HepG2 (cell line): ENCODE measurements around the gene TM7SF3. TPM values are rescaled to one million over a fixed set of nuclear protein-coding genes. Genes with fewer than 3 reads are reported as not detected.
"Not testable (repeated sequence)": the region's sequence is repeated elsewhere in the genome, so short reads cannot be mapped to it uniquely, and the experiment has no call there.

Experiments
- ATAC-seq: fragments of 200-7000 bp; cut with Tn5 transposase; 3 replicates; pipeline ENCODE4 v1.9.1; 2020; ENCODE audit warnings: mild to moderate bottlenecking, moderate library complexity
- BruUV-seq: library from RNA; stranded (reverse); fragments of 400-500 nt; replicated peaks from 2 replicates; lab custom pipeline; 2021; lab: Mats Ljungman, UMichigan
- CTCF ChIA-PET: fragments of 300-600 bp; formaldehyde crosslinking; extraction: SDS; loops from one replicate; lab custom pipeline; 2021; ENCODE audit warnings: low total read pairs, inconsistent platforms, low intra/inter-chr PET ratio; lab: Yijun Ruan, JAX
- POLR2A ChIA-PET: fragments of 350-600 bp; sonication (Branson Sonifier 250); formaldehyde crosslinking; loops from one replicate; lab custom pipeline; 2020; ENCODE audit warnings: antibody characterized with exemption, inconsistent platforms; lab: Yijun Ruan, JAX
- DNase-seq: peaks from one replicate; pipeline ENCODE4 v3.0.0-alpha.2; 2015; ENCODE audit warnings: low spot score
- FAIRE-seq: peaks from 3 replicates; lab custom pipeline; 2011; peaks lifted over from hg19 to GRCh38; lab: Jason Lieb, UNC
- H2AFZ ChIP-seq: one replicate; pipeline ENCODE4 v1.6.1; 2011; ENCODE audit warnings: low read length, inconsistent platforms
- H3K27ac ChIP-seq: fragments of 300-600 bp; 3 replicates; pipeline ENCODE4 v1.8.0; 2011; ENCODE audit warnings: mixed run types, mild to moderate bottlenecking, mixed read lengths, low read length, inconsistent platforms; ENCODE audit not compliant: insufficient read depth; ENCODE audit errors: extremely low read length
- H3K27me3 ChIP-seq, 2 experiments: fragments of 200-600 bp in 1 of 2; 2 replicates in 1 of 2; 3 replicates in 1 of 2; pipeline versions ENCODE4 v1.6.0 to v1.8.0; 2011; ENCODE audit warnings: low read length in 2 of 2, mild to moderate bottlenecking in 2 of 2, moderate library complexity in 2 of 2, inconsistent platforms in 1 of 2; ENCODE audit not compliant: insufficient read depth in 2 of 2, control insufficient read depth in 1 of 2
- H3K36me3 ChIP-seq, 2 experiments: fragments of 200-600 bp in 1 of 2; replicated peaks in 1 of 2; 2 replicates in 1 of 2; 3 replicates in 1 of 2; pipeline versions ENCODE4 v1.5.1 to v1.8.0; 2011; ENCODE audit warnings: low read length in 2 of 2, inconsistent platforms in 1 of 2; ENCODE audit not compliant: insufficient read depth in 2 of 2, control insufficient read depth in 1 of 2
- H3K4me1 ChIP-seq: 2 replicates; pipeline ENCODE4 v1.5.1; 2012; ENCODE audit warnings: low read length, inconsistent platforms; ENCODE audit not compliant: insufficient read depth
- H3K4me2 ChIP-seq: 2 replicates; pipeline ENCODE4 v1.6.0; 2011; ENCODE audit warnings: low read depth, low read length, inconsistent platforms
- H3K4me3 ChIP-seq, 3 experiments: fragments of 200-600 bp in 1 of 3; sonication (generic), shearing (Covaris generic) in 1 of 3; replicated peaks in 1 of 3; 2 replicates each; pipeline ENCODE4 v1.5.1; 2011 to 2016; ENCODE audit warnings: low read length in 3 of 3, inconsistent platforms in 2 of 3, low read depth in 2 of 3, mild to moderate bottlenecking in 2 of 3, control low read depth in 1 of 3, mixed read lengths in 1 of 3; ENCODE audit not compliant: insufficient read depth in 1 of 3
- H3K79me2 ChIP-seq: one replicate; pipeline ENCODE4 v1.6.1; 2011; ENCODE audit warnings: low read length, inconsistent platforms; ENCODE audit not compliant: insufficient read depth
- H3K9ac ChIP-seq: 2 replicates; pipeline ENCODE4 v1.6.0; 2011; ENCODE audit warnings: mild to moderate bottlenecking, low read depth, low read length, inconsistent platforms; ENCODE audit not compliant: insufficient read depth
- H3K9me3 ChIP-seq: 2 replicates; pipeline ENCODE4 v1.5.1; 2012; ENCODE audit warnings: mild to moderate bottlenecking, low read length
- H4K20me1 ChIP-seq: 2 replicates; pipeline ENCODE4 v1.6.0; 2011; ENCODE audit warnings: inconsistent platforms, mild to moderate bottlenecking, low read length, moderate library complexity; ENCODE audit not compliant: insufficient read depth
- GABPA ChIP-seq, 2 experiments: IDR thresholded peaks; 2 replicates each; pipeline ENCODE4 v1.6.1; 2011 to 2016; ENCODE audit warnings: low read depth in 2 of 2, low read length in 1 of 2, missing biosample characterization in 1 of 2, missing genetic modification characterization in 1 of 2
- RFXANK ChIP-seq: IDR thresholded peaks from 2 replicates; pipeline ENCODE4 v1.6.1; 2016
- SIN3B ChIP-seq: fragments of 150-350 bp; IDR thresholded peaks from 2 replicates; pipeline ENCODE4 v1.6.1; 2014; ENCODE audit warnings: low read length
- ZNF251 ChIP-seq: sonication (generic); formaldehyde crosslinking; IDR thresholded peaks from 2 replicates; pipeline ENCODE4 v1.9.0; 2021; ENCODE audit warnings: mild to moderate bottlenecking, missing genetic modification reagents
- ZNF33A ChIP-seq: sonication (generic); formaldehyde crosslinking; IDR thresholded peaks from 2 replicates; pipeline ENCODE4 v1.5.1; 2020; ENCODE audit warnings: missing genetic modification reagents, mild to moderate bottlenecking, moderate library complexity, borderline replicate concordance
- ZNF639 ChIP-seq: conservative IDR thresholded peaks from 2 replicates; pipeline ENCODE4 v1.6.1; 2018; ENCODE audit warnings: missing genetic modification reagents
- WGBS: methylation state at CpG from one replicate; pipeline ENCODE4 v1.1.6; 2017; ENCODE audit warnings: low lambda C conversion rate; 5-methylcytosine and 5-hydroxymethylcytosine counted together
- in situ Hi-C: cut with HindIII; loops from 2 replicates; pipeline ENCODE4 v1.10.0; 2017; ENCODE audit warnings: low pct_unique_long_range_greater_than_20kb; ENCODE audit not compliant: extremely low pct_ligation_motif_present
- intact Hi-C: fragments of 100-400 bp; cut with micrococcal nuclease; formaldehyde crosslinking; loops from one replicate; pipeline ENCODE4 v1.10.0; 2022; ENCODE audit not compliant: unreplicated experiment
- polyA plus RNA-seq, 8 experiments: library from polyadenylated mRNA; depleted of rRNA in 3 of 8; stranded (reverse) in 7 of 8; unstranded in 1 of 8; fragments of >200 nt; fragmentation: Illumina TruSeq in 4 of 8; extraction: Trizol in 4 of 8; gene quantifications; 2 replicates each; pipeline versions ENCODE4 v1.2.1 to v1.2.3, GENCODE V29; 2011 to 2016; ENCODE audit warnings: low read depth in 4 of 8, missing spikeins in 1 of 8, mixed read lengths in 1 of 8; ENCODE audit not compliant: insufficient read depth in 1 of 8
- total RNA-seq, 5 experiments: library from RNA; depleted of rRNA; stranded (reverse); fragments of >200 nt; fragmentation: Illumina TruSeq; extraction: Trizol; gene quantifications; 2 replicates each; pipeline ENCODE4 v1.2.3, GENCODE V29; 2016; ENCODE audit warnings: low read depth in 1 of 5

Gene TM7SF3
- total and polyA plus RNA-seq, 2 of the 13 experiments (the other 11 are each of a cell fraction or from before 2014, with no cell fraction given) = 116 to 142 TPM

- BruUV-seq, POLR2A ChIA-PET, H3K4me3 ChIP-seq: not testable (repeated sequence)
These were observed 26.5 kb upstream of the TM7SF3 start for GRCh38 chr12:27040637-27041036.

DNA sequence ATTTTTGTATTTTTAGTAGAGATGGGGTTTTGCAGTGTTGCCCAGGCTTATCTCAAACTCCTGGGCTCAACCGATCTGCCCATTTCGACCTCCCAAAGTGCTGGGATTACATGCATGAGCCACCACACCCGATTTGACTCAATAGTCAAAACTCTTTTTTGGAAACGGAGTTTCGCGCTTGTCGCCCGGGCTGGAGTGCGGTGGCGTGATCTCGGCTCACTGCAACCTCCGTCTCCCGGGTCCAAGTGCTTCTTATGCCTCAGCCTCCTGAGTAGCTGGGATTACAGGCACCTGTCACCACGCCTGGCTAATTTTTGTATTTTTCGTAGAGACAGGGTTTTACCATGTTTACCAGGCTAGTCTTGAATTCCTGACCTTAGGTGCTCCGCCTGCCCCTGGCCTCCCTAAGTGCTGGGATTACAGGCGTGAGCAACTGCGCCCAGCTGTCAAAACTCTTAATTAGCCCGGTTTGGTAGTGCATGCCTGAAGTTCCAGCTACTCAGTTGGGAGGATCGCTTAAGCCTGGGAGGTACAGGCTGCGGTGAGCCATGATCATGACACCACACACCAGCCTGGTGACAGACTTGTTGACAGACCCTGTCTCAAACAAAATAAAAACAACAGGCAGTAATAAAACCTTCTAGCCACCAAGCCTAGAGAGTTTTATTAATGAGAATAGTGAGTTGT, 20.6 kb upstream of the TM7SF3 start:
- Histone ChIP-seq H3K79me2 (no peaks in the 10 kb centered on the region), H3K27me3 (no peaks in the 10 kb centered on the region), H3K4me3 (no peak overlapping the region), H3K36me3 (peaks cover 0 to 8% of the 10 kb centered on the region in 2 experiments; a peak in 2 of 5 replicates), H3K4me1 (peaks cover 11% of the 10 kb centered on the region), H2AFZ (no peak overlapping the region), H3K4me2 (no peak overlapping the region), H4K20me1 (no peaks in the 10 kb centered on the region), H3K27ac (no peak overlapping the region), H3K9ac (no peak overlapping the region), H3K9me3 (no peaks in the 10 kb centered on the region)
- ChIA-PET CTCF (no interaction called here), POLR2A (interaction anchor here (1.4 kb wide), 1 partner anchor 12 kb away, joined by 3 read pairs; the partner anchor contains the start of gene MED21)
- ATAC-seq (no peak), DNase-seq (no peak), FAIRE-seq (no peak)
- TF ChIP-seq ZNF33A (CRISPR knock-in tag) (no peak), ZNF639 (no peak), RFXANK (no peak), GABPA (IDR thresholded peaks at IDR 0.05; ENCODE audit: low read depth, low read length) (no peak), GABPA (CRISPR knock-in tag; IDR thresholded peaks at IDR 0.05; ENCODE audit: low read depth) (no peak), ZNF251 (CRISPR knock-in tag) (no peak), SIN3B (no peak)
- 96% methylated on average over 21 of the region's 21 CpGs for WGBS
- in situ Hi-C loops = loop anchor here (10.0 kb wide), 1 partner anchor 270 kb away; no protein-coding TSS in a partner anchor
- no TSS peak for BruUV-seq
- intact Hi-C loops = loop anchor here (5.0 kb wide), 2 partner anchors 88 to 268 kb away; no protein-coding TSS in a partner anchor

More at GRCh38 chr12:27040637-27041036, 26.5 kb upstream of the TM7SF3 start:
- H3K36me3 ChIP-seq, H3K9ac ChIP-seq, H3K4me2 ChIP-seq, ATAC-seq, CTCF ChIA-PET, H3K79me2 ChIP-seq, H4K20me1 ChIP-seq, H3K9me3 ChIP-seq, H3K27me3 ChIP-seq, H3K4me1 ChIP-seq, intact Hi-C loops, H3K27ac ChIP-seq, FAIRE-seq, DNase-seq, H2AFZ ChIP-seq, in situ Hi-C loops: not testable (repeated sequence)
- 89% methylated on average over 2 of the region's 4 CpGs for WGBS
